ENCODE data around the gene MBD6.
"Not testable (repeated sequence)": the region's sequence is repeated elsewhere in the genome, so short reads cannot be mapped to it uniquely, and the experiment has no call there.

GRCh38 chr12:57507796-57508195 is 14.8 kb upstream of the MBD6 start:
- TF ChIP-seq CTCF (IDR thresholded peaks at IDR 0.05; ENCODE audit: insufficient read depth, low read length, poor library complexity, severe bottlenecking); EZH2phosphoT487 (conservative IDR thresholded peaks at IDR 0.05; ENCODE audit: low read length): not testable (repeated sequence)

Measured in SU-DHL-6 (cell line).